IMR-90 (cell line): ENCODE measurements around the gene LPIN1. TPM values are rescaled to one million over a fixed set of nuclear protein-coding genes. Genes with fewer than 3 reads are reported as not detected.

ENCODE experiments used
- ATAC-seq: fragments of 200-7000 bp; cut with Tn5 transposase; 2 replicates; pipeline ENCODE4 v1.9.1; 2020; ENCODE audit warnings: low read depth, mild to moderate bottlenecking, moderate library complexity
- BruUV-seq: library from RNA; stranded (reverse); fragments of 400-500 nt; replicated peaks from 2 replicates; lab custom pipeline; 2021; lab: Mats Ljungman, UMichigan
- CTCF ChIA-PET: fragments of 300-600 bp; formaldehyde crosslinking; extraction: SDS; loops from one replicate; lab custom pipeline; 2021; ENCODE audit warnings: antibody characterized with exemption; lab: Yijun Ruan, JAX
- POLR2A ChIA-PET: fragments of 300-600 bp; sonication (Branson Sonifier 250); formaldehyde crosslinking; loops from one replicate; lab custom pipeline; 2022; ENCODE audit warnings: antibody characterized with exemption; ENCODE audit not compliant: unreplicated experiment; lab: Charles Lee
- DNase-seq: peaks from one replicate; pipeline ENCODE4 v3.0.0; 2013
- H2AFZ ChIP-seq: replicated peaks from 2 replicates; pipeline ENCODE3; 2013; ENCODE audit warnings: low read length, mild to moderate bottlenecking; ENCODE audit not compliant: poor library complexity
- H2AK5ac ChIP-seq: 2 replicates; pipeline ENCODE4 v1.6.1; 2013; ENCODE audit warnings: low read depth, low read length, inconsistent platforms
- H2AK9ac ChIP-seq: replicated peaks from 2 replicates; pipeline ENCODE3; 2013; ENCODE audit warnings: mild to moderate bottlenecking, low read depth, low read length, moderate library complexity; ENCODE audit not compliant: poor library complexity
- H2BK120ac ChIP-seq: 2 replicates; pipeline ENCODE4 v1.6.1; 2013; ENCODE audit warnings: low read depth, low read length, inconsistent platforms
- H2BK15ac ChIP-seq: 3 replicates; pipeline ENCODE4 v1.6.1; 2013; ENCODE audit warnings: low read depth, low read length, inconsistent platforms
- H2BK20ac ChIP-seq: 2 replicates; pipeline ENCODE4 v1.6.1; 2013; ENCODE audit warnings: low read depth, mild to moderate bottlenecking, inconsistent platforms, low read length, moderate library complexity
- H2BK5ac ChIP-seq: 2 replicates; pipeline ENCODE4 v1.6.1; 2013; ENCODE audit warnings: mild to moderate bottlenecking, low read depth, low read length, inconsistent platforms; ENCODE audit not compliant: poor library complexity, severe bottlenecking
- H3K14ac ChIP-seq: replicated peaks from 2 replicates; pipeline ENCODE4 v1.6.1; 2013; ENCODE audit warnings: low read depth, low read length, inconsistent platforms
- H3K18ac ChIP-seq: 2 replicates; pipeline ENCODE4 v1.6.1; 2013; ENCODE audit warnings: low read depth, low read length, control low read depth
- H3K23ac ChIP-seq: 2 replicates; pipeline ENCODE4 v1.6.1; 2013; ENCODE audit warnings: low read depth, low read length, inconsistent platforms
- H3K27ac ChIP-seq: 2 replicates; pipeline ENCODE4 v1.5.1; 2013; ENCODE audit warnings: mild to moderate bottlenecking, control low read depth, low read length; ENCODE audit not compliant: insufficient read depth
- H3K27me3 ChIP-seq: 2 replicates; pipeline ENCODE4 v1.6.1; 2013; ENCODE audit warnings: low read length; ENCODE audit not compliant: control insufficient read depth, insufficient read depth
- H3K36me3 ChIP-seq: 2 replicates; pipeline ENCODE4 v1.6.1; 2013; ENCODE audit warnings: low read length, mixed read lengths; ENCODE audit not compliant: control insufficient read depth, insufficient read depth
- H3K4ac ChIP-seq: 2 replicates; pipeline ENCODE4 v1.6.1; 2013; ENCODE audit warnings: low read depth, low read length, inconsistent platforms
- H3K4me1 ChIP-seq: 2 replicates; pipeline ENCODE4 v1.6.1; 2013; ENCODE audit warnings: low read length, mixed read lengths; ENCODE audit not compliant: control insufficient read depth, insufficient read depth
- H3K4me2 ChIP-seq: 2 replicates; pipeline ENCODE4 v1.6.1; 2013; ENCODE audit warnings: low read depth, mild to moderate bottlenecking, control low read depth, low read length, moderate library complexity
- H3K4me3 ChIP-seq: 2 replicates; pipeline ENCODE4 v1.5.1; 2013; ENCODE audit warnings: low read depth, mild to moderate bottlenecking, control low read depth, low read length, moderate library complexity; ENCODE audit not compliant: insufficient read depth
- H3K56ac ChIP-seq: 2 replicates; pipeline ENCODE4 v1.6.1; 2013; ENCODE audit warnings: low read length, inconsistent platforms; ENCODE audit not compliant: insufficient read depth; ENCODE audit errors: extremely low read depth
- H3K79me1 ChIP-seq, 2 experiments: 2 replicates each; pipeline ENCODE4 v1.6.1; 2013; ENCODE audit warnings: low read length in 2 of 2, inconsistent platforms in 1 of 2, low read depth in 1 of 2
- H3K9ac ChIP-seq: 2 replicates; pipeline ENCODE4 v1.6.1; 2013; ENCODE audit warnings: low read depth, low read length, control low read depth
- H3K9me1 ChIP-seq: 2 replicates; pipeline ENCODE4 v1.6.1; 2013; ENCODE audit warnings: low read length, inconsistent platforms; ENCODE audit not compliant: insufficient read depth
- H3K9me3 ChIP-seq: 2 replicates; pipeline ENCODE4 v1.6.1; 2013; ENCODE audit warnings: low read length; ENCODE audit not compliant: control insufficient read depth, insufficient read depth
- H4K20me1 ChIP-seq: 2 replicates; pipeline ENCODE4 v1.6.1; 2013; ENCODE audit warnings: low read length, inconsistent platforms; ENCODE audit not compliant: insufficient read depth
- H4K5ac ChIP-seq: 2 replicates; pipeline ENCODE4 v1.6.1; 2013; ENCODE audit warnings: mild to moderate bottlenecking, low read depth, low read length, control low read depth
- H4K8ac ChIP-seq, 2 experiments: 2 replicates each; pipeline ENCODE4 v1.6.1; 2013; ENCODE audit warnings: low read depth in 2 of 2, low read length in 2 of 2, control low read depth in 1 of 2, inconsistent platforms in 1 of 2
- H4K91ac ChIP-seq: 2 replicates; pipeline ENCODE4 v1.6.1; 2013; ENCODE audit warnings: low read depth, low read length, inconsistent platforms; ENCODE audit not compliant: insufficient read depth
- BHLHE40 ChIP-seq: fragments of 150-350 bp; IDR thresholded peaks from 2 replicates; pipeline ENCODE4 v1.6.1; 2016; ENCODE audit warnings: mild to moderate bottlenecking, low read depth, low read length
- CEBPB ChIP-seq: IDR thresholded peaks from 2 replicates; pipeline ENCODE4 v1.6.1; 2012; ENCODE audit warnings: low read depth, low read length, improper control_type of control experiment
- CHD1 ChIP-seq: IDR thresholded peaks from 2 replicates; pipeline ENCODE4 v1.6.1; 2012; ENCODE audit warnings: low read depth, low read length, improper control_type of control experiment
- FOS ChIP-seq: fragments of 150-350 bp; IDR thresholded peaks from 2 replicates; pipeline ENCODE4 v1.6.1; 2016; ENCODE audit warnings: low read depth, low read length
- MAFK ChIP-seq: IDR thresholded peaks from 2 replicates; pipeline ENCODE4 v1.6.1; 2012; ENCODE audit warnings: low read depth, low read length, improper control_type of control experiment
- MAZ ChIP-seq: IDR thresholded peaks from 2 replicates; pipeline ENCODE4 v1.6.1; 2012; ENCODE audit warnings: low read depth, mild to moderate bottlenecking, low read length, improper control_type of control experiment, moderate library complexity, borderline replicate concordance
- MXI1 ChIP-seq: IDR thresholded peaks from 2 replicates; pipeline ENCODE4 v1.6.1; 2012; ENCODE audit warnings: low read depth, mild to moderate bottlenecking, low read length, moderate library complexity, borderline replicate concordance
- NFE2L2 ChIP-seq: fragments of 150-350 bp; IDR thresholded peaks from 2 replicates; pipeline ENCODE4 v1.6.1; 2016; ENCODE audit warnings: low read depth, mild to moderate bottlenecking, low read length
- POLR2A ChIP-seq: IDR thresholded peaks from 2 replicates; pipeline ENCODE4 v1.6.1; 2012; ENCODE audit warnings: mild to moderate bottlenecking, low read depth, low read length
- RAD21 ChIP-seq: IDR thresholded peaks from 2 replicates; pipeline ENCODE4 v1.6.1; 2012; ENCODE audit warnings: low read length, improper control_type of control experiment
- RCOR1 ChIP-seq: IDR thresholded peaks from 2 replicates; pipeline ENCODE4 v1.6.1; 2012; ENCODE audit warnings: mild to moderate bottlenecking, low read length, improper control_type of control experiment; ENCODE audit not compliant: insufficient replicate concordance
- RFX5 ChIP-seq: IDR thresholded peaks from 2 replicates; pipeline ENCODE4 v1.8.0; 2012; ENCODE audit warnings: low read depth, mild to moderate bottlenecking, low read length, moderate library complexity
- SMC3 ChIP-seq: fragments of 150-350 bp; IDR thresholded peaks from 2 replicates; pipeline ENCODE4 v1.6.1; 2016; ENCODE audit warnings: low read depth, mild to moderate bottlenecking, antibody characterized with exemption, low read length, moderate library complexity
- USF2 ChIP-seq: fragments of 150-350 bp; IDR thresholded peaks from 2 replicates; pipeline ENCODE4 v1.6.1; 2017; ENCODE audit warnings: mild to moderate bottlenecking, antibody characterized with exemption, low read length, low read depth
- WGBS, 2 experiments: methylation state at CpG; one replicate each; pipeline versions ENCODE4 v1.1.5 to v1.1.7; 2013; ENCODE audit warnings: missing lambda C conversion rate in 2 of 2; ENCODE audit not compliant: insufficient read length in 1 of 2; ENCODE audit errors: extremely low coverage in 2 of 2; 5-methylcytosine and 5-hydroxymethylcytosine counted together
- dilution Hi-C: fragments of 300-500 bp; cut with HindIII; formaldehyde crosslinking; loops from one replicate; pipeline ENCODE4 v1.14.3; 2018; ENCODE audit warnings: low sequenced_read_pairs; ENCODE audit not compliant: unreplicated experiment
- in situ Hi-C: fragments of 300-500 bp; cut with MboI; formaldehyde crosslinking; loops from 3 replicates; pipeline ENCODE4 v1.14.3; 2019; ENCODE audit warnings: low sequenced_read_pairs, inconsistent platforms, mixed read lengths
- intact Hi-C: fragments of 100-400 bp; cut with micrococcal nuclease; formaldehyde crosslinking; loops from 2 replicates; pipeline ENCODE4 v1.10.0; 2022
- polyA plus RNA-seq, 3 experiments: library from polyadenylated mRNA; depleted of rRNA; stranded (reverse); fragments of >200 nt; gene quantifications; 2 replicates each; pipeline ENCODE4 v1.2.3, GENCODE V29; 2012; ENCODE audit warnings: low replicate concordance in 1 of 3
- total RNA-seq: library from RNA; depleted of rRNA; stranded (reverse); fragments of >200 nt; gene quantifications from 2 replicates; pipeline ENCODE4 v1.2.3, GENCODE V29; 2012
- TF ChIP-seq, protein P1 (sequence below): conservative IDR thresholded peaks from 2 replicates; pipeline ENCODE4 v1.5.1; 2012; ENCODE audit warnings: mild to moderate bottlenecking, low read depth, low read length, improper control_type of control experiment
- TF ChIP-seq, protein P2 (sequence below): fragments of 150-350 bp; IDR thresholded peaks from 2 replicates; pipeline ENCODE4 v1.6.1; 2016; ENCODE audit warnings: low read depth, mild to moderate bottlenecking, low read length, moderate library complexity, borderline replicate concordance

Gene LPIN1
- total and polyA plus RNA-seq, 2 of the 4 experiments (the other 2 are of a cell fraction) = 21.3 to 25.1 TPM

DNA sequence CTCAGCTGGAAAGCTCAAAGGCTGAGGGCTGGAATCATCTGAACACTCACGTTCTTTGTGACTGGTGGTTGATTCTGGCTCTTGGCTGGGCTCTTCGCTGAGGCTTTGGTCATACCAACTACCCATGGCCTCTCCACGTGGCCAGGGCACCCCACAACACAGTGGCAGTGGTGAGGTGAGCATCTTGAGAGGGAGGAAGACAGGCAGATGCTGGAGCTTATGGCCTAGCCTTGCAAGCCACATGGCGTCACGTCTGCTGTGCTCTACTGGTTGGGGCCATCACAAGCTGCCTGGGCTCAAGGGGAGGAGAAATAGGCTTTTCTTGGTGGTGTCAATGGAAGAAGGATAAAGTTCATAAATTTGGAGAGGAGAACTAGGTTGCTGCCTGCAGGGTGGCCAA, 19.6 kb downstream of the LPIN1 start:
- H3K18ac ChIP-seq = no peak overlapping the region
- dilution Hi-C loops = no loop called here
- DNase-seq (no peak), ATAC-seq (no peak)
- H3K56ac ChIP-seq = no peak overlapping the region
- H4K20me1 ChIP-seq = peaks cover 19% of the 10 kb centered on the region; the same call in 1 of the 2 replicates
- no peak overlapping the region for H2AK5ac ChIP-seq
- ChIA-PET POLR2A (no interaction called here), CTCF (no interaction called here)
- no peak overlapping the region for H4K5ac ChIP-seq
- TF ChIP-seq BHLHE40 = no peak
- no peak for TF ChIP-seq RCOR1
- TF ChIP-seq MAZ = no peak
- TF ChIP-seq RAD21 = no peak
- TF ChIP-seq MXI1 = no peak
- no peak for TF ChIP-seq RFX5
- no peak for TF ChIP-seq NFE2L2
- no peak for TF ChIP-seq USF2
- no peak for TF ChIP-seq CEBPB
- no peak for TF ChIP-seq SMC3
- TF ChIP-seq, protein P1, sequence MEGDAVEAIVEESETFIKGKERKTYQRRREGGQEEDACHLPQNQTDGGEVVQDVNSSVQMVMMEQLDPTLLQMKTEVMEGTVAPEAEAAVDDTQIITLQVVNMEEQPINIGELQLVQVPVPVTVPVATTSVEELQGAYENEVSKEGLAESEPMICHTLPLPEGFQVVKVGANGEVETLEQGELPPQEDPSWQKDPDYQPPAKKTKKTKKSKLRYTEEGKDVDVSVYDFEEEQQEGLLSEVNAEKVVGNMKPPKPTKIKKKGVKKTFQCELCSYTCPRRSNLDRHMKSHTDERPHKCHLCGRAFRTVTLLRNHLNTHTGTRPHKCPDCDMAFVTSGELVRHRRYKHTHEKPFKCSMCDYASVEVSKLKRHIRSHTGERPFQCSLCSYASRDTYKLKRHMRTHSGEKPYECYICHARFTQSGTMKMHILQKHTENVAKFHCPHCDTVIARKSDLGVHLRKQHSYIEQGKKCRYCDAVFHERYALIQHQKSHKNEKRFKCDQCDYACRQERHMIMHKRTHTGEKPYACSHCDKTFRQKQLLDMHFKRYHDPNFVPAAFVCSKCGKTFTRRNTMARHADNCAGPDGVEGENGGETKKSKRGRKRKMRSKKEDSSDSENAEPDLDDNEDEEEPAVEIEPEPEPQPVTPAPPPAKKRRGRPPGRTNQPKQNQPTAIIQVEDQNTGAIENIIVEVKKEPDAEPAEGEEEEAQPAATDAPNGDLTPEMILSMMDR = no peak
- TF ChIP-seq CHD1 = no peak
- no peak for TF ChIP-seq MAFK
- TF ChIP-seq, protein P2, sequence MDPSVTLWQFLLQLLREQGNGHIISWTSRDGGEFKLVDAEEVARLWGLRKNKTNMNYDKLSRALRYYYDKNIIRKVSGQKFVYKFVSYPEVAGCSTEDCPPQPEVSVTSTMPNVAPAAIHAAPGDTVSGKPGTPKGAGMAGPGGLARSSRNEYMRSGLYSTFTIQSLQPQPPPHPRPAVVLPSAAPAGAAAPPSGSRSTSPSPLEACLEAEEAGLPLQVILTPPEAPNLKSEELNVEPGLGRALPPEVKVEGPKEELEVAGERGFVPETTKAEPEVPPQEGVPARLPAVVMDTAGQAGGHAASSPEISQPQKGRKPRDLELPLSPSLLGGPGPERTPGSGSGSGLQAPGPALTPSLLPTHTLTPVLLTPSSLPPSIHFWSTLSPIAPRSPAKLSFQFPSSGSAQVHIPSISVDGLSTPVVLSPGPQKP = no peak
- no peak for TF ChIP-seq POLR2A
- TF ChIP-seq FOS = no peak
- no peak overlapping the region for H2BK5ac ChIP-seq
- H4K8ac ChIP-seq = no peak overlapping the region
- no peak overlapping the region for H2BK15ac ChIP-seq
- H2BK120ac ChIP-seq = no peak overlapping the region
- H3K4me2 ChIP-seq = no peak overlapping the region
- no peak overlapping the region for H3K4me3 ChIP-seq
- no peak overlapping the region for H3K4ac ChIP-seq
- no TSS peak for BruUV-seq
- H2AK9ac ChIP-seq = no peak overlapping the region
- H4K91ac ChIP-seq = no peak overlapping the region
- 100% methylated on average over 2 of the region's 5 CpGs; no CpG with 5 or more reads in 1 of the 2 experiments for WGBS, 2 experiments
- no peaks in the 10 kb centered on the region for H3K9me3 ChIP-seq
- H3K14ac ChIP-seq = no peak overlapping the region
- no peaks in the 10 kb centered on the region for H3K27me3 ChIP-seq
- intact Hi-C loops = no loop called here
- no peak overlapping the region for H2BK20ac ChIP-seq
- H2AFZ ChIP-seq = no peak overlapping the region
- in situ Hi-C loops = loop anchor here (25.0 kb wide), 1 partner anchor 629 kb away; a partner anchor contains a TSS
- no peak overlapping the region for H3K23ac ChIP-seq
- no peak overlapping the region for H3K9ac ChIP-seq
- H3K79me1 ChIP-seq = peaks cover 6 to 36% of the 10 kb centered on the region in 2 experiments; a peak in 3 of 4 replicates
- H3K36me3 ChIP-seq = peaks cover 40% of the 10 kb centered on the region
- H3K27ac ChIP-seq = no peak overlapping the region
- H3K4me1 ChIP-seq = no peaks in the 10 kb centered on the region
- peaks cover 8% of the 10 kb centered on the region; the same call in 1 of the 2 replicates for H3K9me1 ChIP-seq
